GM12878 (cell line): Measurements from ENCODE around the gene DMRT1. TPM values are rescaled to one million over a fixed set of nuclear protein-coding genes. Genes with fewer than 3 reads are reported as not detected.

Experiments
- BCLAF1 ChIP-seq: fragments of 450-650 bp; IDR thresholded peaks from 2 replicates; pipeline ENCODE4 v1.6.1; 2017; ENCODE audit warnings: antibody characterized with exemption, mild to moderate bottlenecking, moderate library complexity
- CEBPB ChIP-seq, 2 experiments: fragments of 150-350 bp in 1 of 2; IDR thresholded peaks; 2 replicates each; pipeline ENCODE4 v1.6.1; 2012 to 2014; ENCODE audit warnings: low read depth in 2 of 2, low read length in 2 of 2, borderline replicate concordance in 1 of 2, inconsistent platforms in 1 of 2
- CHD2 ChIP-seq: IDR thresholded peaks from 2 replicates; pipeline ENCODE4 v1.6.1; 2011; ENCODE audit warnings: low read depth, low read length, improper control_type of control experiment, borderline replicate concordance
- CREB1 ChIP-seq: IDR thresholded peaks from 2 replicates; pipeline ENCODE4 v1.6.1; 2012; ENCODE audit warnings: low read depth, mild to moderate bottlenecking, inconsistent platforms
- CREM ChIP-seq: IDR thresholded peaks from 2 replicates; pipeline ENCODE4 v1.6.1; 2014; ENCODE audit warnings: antibody characterized with exemption, low read depth
- CTCF ChIP-seq, 3 experiments: IDR thresholded peaks in 2 of 3; conservative IDR thresholded peaks in 1 of 3; 2 replicates each; pipeline ENCODE4 v1.5.1; 2011; ENCODE audit warnings: low read depth in 3 of 3, low read length in 3 of 3, mild to moderate bottlenecking in 3 of 3, control low read depth in 2 of 3, moderate library complexity in 2 of 3, inconsistent platforms in 1 of 3, mixed read lengths in 1 of 3; ENCODE audit not compliant: control insufficient read depth in 2 of 3, insufficient read depth in 1 of 3; ENCODE audit errors: extremely low read depth in 1 of 3
- EGR1 ChIP-seq, 2 experiments: IDR thresholded peaks; 1 replicate in 1 of 2; 2 replicates in 1 of 2; pipeline ENCODE4 v1.6.1; 2011 to 2012; ENCODE audit warnings: low read depth in 2 of 2, low read length in 2 of 2, borderline replicate concordance in 1 of 2, mild to moderate bottlenecking in 1 of 2, moderate library complexity in 1 of 2
- EP300 ChIP-seq, 2 experiments: fragments of 150-350 bp in 1 of 2; IDR thresholded peaks; 2 replicates each; pipeline ENCODE4 v1.6.1; 2011 to 2012; ENCODE audit warnings: low read depth in 2 of 2, low read length in 2 of 2, borderline replicate concordance in 1 of 2, improper control_type of control experiment in 1 of 2, inconsistent platforms in 1 of 2; ENCODE audit not compliant: control insufficient read depth in 1 of 2
- GATAD2B ChIP-seq: fragments of 450-650 bp; conservative IDR thresholded peaks from 2 replicates; pipeline ENCODE4 v1.6.1; 2017; ENCODE audit warnings: low read depth, mild to moderate bottlenecking, moderate library complexity
- IRF4 ChIP-seq: IDR thresholded peaks from 2 replicates; pipeline ENCODE4 v1.6.1; 2011; ENCODE audit warnings: low read depth, low read length
- JUNB ChIP-seq: IDR thresholded peaks from 2 replicates; pipeline ENCODE4 v1.6.1; 2016; ENCODE audit warnings: antibody characterized with exemption, mild to moderate bottlenecking
- KAT2A ChIP-seq: conservative IDR thresholded peaks from 2 replicates; pipeline ENCODE4 v1.6.1; 2011; ENCODE audit warnings: low read depth, low read length; ENCODE audit not compliant: control insufficient read depth
- NFXL1 ChIP-seq: fragments of 450-650 bp; IDR thresholded peaks from 2 replicates; pipeline ENCODE4 v1.6.1; 2017; ENCODE audit warnings: antibody characterized with exemption, mild to moderate bottlenecking, borderline replicate concordance
- NRF1 ChIP-seq: conservative IDR thresholded peaks from 2 replicates; pipeline ENCODE4 v1.6.1; 2011; ENCODE audit warnings: mild to moderate bottlenecking, low read depth, low read length, improper control_type of control experiment
- PKNOX1 ChIP-seq: fragments of 450-650 bp; IDR thresholded peaks from 2 replicates; pipeline ENCODE4 v1.6.1; 2016; ENCODE audit warnings: mild to moderate bottlenecking
- RAD21 ChIP-seq: IDR thresholded peaks from 2 replicates; pipeline ENCODE4 v1.6.1; 2011; ENCODE audit warnings: mild to moderate bottlenecking, low read depth, low read length, moderate library complexity; ENCODE audit not compliant: insufficient read depth
- RB1 ChIP-seq: fragments of 450-650 bp; formaldehyde crosslinking; IDR thresholded peaks from 2 replicates; pipeline ENCODE4 v1.6.1; 2017; ENCODE audit warnings: mild to moderate bottlenecking, borderline replicate concordance
- RBBP5 ChIP-seq: fragments of 200-600 bp; sonication (generic); conservative IDR thresholded peaks from 2 replicates; pipeline ENCODE4 v1.6.1; 2016
- RUNX3 ChIP-seq: IDR thresholded peaks from 2 replicates; pipeline ENCODE4 v1.6.1; 2012; ENCODE audit warnings: low read length, inconsistent platforms
- SMARCA5 ChIP-seq: fragments of 450-650 bp; IDR thresholded peaks from 2 replicates; pipeline ENCODE4 v1.6.1; 2017; ENCODE audit warnings: mild to moderate bottlenecking
- SP1 ChIP-seq: IDR thresholded peaks from one replicate; pipeline ENCODE4 v1.6.1; 2011; ENCODE audit warnings: low read depth, low read length
- TCF12 ChIP-seq: IDR thresholded peaks from 2 replicates; pipeline ENCODE4 v1.6.1; 2011; ENCODE audit warnings: low read depth, mild to moderate bottlenecking, low read length
- ZNF207 ChIP-seq: fragments of 450-650 bp; IDR thresholded peaks from 2 replicates; pipeline ENCODE4 v1.6.1; 2014; ENCODE audit warnings: antibody characterized with exemption, mild to moderate bottlenecking, borderline replicate concordance
- ZNF217 ChIP-seq: fragments of 450-650 bp; IDR thresholded peaks from 2 replicates; pipeline ENCODE4 v1.6.1; 2017; ENCODE audit warnings: antibody characterized with exemption, mild to moderate bottlenecking
- ZNF384 ChIP-seq: IDR thresholded peaks from 2 replicates; pipeline ENCODE4 v1.6.1; 2012; ENCODE audit warnings: low read depth, mild to moderate bottlenecking, low read length, improper control_type of control experiment, borderline replicate concordance
- polyA plus RNA-seq, 11 experiments: library from polyadenylated mRNA; depleted of rRNA in 4 of 11; unstranded in 6 of 11; stranded (reverse) in 5 of 11; fragments of >200 nt; fragmentation: Nextera tagmentation in 4 of 11; fragmentation: Illumina TruSeq in 1 of 11; extraction: Ambion mirVana in 4 of 11; extraction: Trizol in 1 of 11; gene quantifications; 1 replicate in 1 of 11; 2 replicates in 10 of 11; pipeline versions ENCODE4 v1.2.1 to v1.2.3, GENCODE V29; 2011 to 2016; ENCODE audit warnings: inconsistent platforms in 2 of 11, missing spikeins in 2 of 11, low read depth in 1 of 11
- total RNA-seq, 4 experiments: library from RNA; depleted of rRNA in 3 of 4; stranded (reverse); fragments of >200 nt in 3 of 4; fragmentation: Illumina TruSeq in 1 of 4; extraction: Trizol in 1 of 4; gene quantifications; 2 replicates each; pipeline versions ENCODE4 v1.2.1 to v1.2.3, GENCODE V29; 2013 to 2021

Gene DMRT1
- total and polyA plus RNA-seq, 10 of the 15 experiments (the other 5 are each of a cell fraction or from before 2014, with no cell fraction given), result 0.06 to 1.9 (median 0.24) TPM

- TF ChIP-seq RUNX3, result peak; percentile 84
- TF ChIP-seq CREM, result 0 out of 2 replicates have a peak, but pooled peaks have one; percentile 39
- peak; percentile 68 for TF ChIP-seq CREB1
- TF ChIP-seq SMARCA5, result peak; percentile 82
- TF ChIP-seq GATAD2B, result peak; percentile 96
- no peak for TF ChIP-seq RB1
- TF ChIP-seq ZNF217, result peak; percentile 62; the same call in 1 of the 2 replicates
- no peak for TF ChIP-seq NFXL1
- peak; percentile 63 for TF ChIP-seq JUNB
- peak; percentile 79; the same call in 1 of the 2 replicates for TF ChIP-seq CHD2
- TF ChIP-seq BCLAF1, result no peak
- peak; percentile 89 for TF ChIP-seq RAD21
- TF ChIP-seq NRF1, result no peak
- no peak for TF ChIP-seq CEBPB (IDR thresholded peaks at IDR 0.05; ENCODE audit: borderline replicate concordance in 1 of 2, low read depth in 2 of 2, low read length in 2 of 2)
- peak; percentile 39; the same call in 1 of the 2 replicates for TF ChIP-seq IRF4
- no peak for TF ChIP-seq KAT2A
- no peak for TF ChIP-seq ZNF384
- peak; percentile 88 for TF ChIP-seq TCF12
- TF ChIP-seq EGR1 (IDR thresholded peaks at IDR 0.05; ENCODE audit: borderline replicate concordance in 1 of 2, low read depth in 2 of 2, low read length in 2 of 2), result 0 out of 3 replicates have a peak, but pooled peaks of 1 of the 2 experiments have one; percentile 28
- peak; percentile 76 to 96 (median 84); a peak in 5 of 6 replicates for TF ChIP-seq CTCF (IDR thresholded peaks at IDR 0.05 in 2 of 3, conservative IDR thresholded peaks at IDR 0.05 in 1 of 3; ENCODE audit: control insufficient read depth in 2 of 3, extremely low read depth in 1 of 3, insufficient read depth in 1 of 3, low read depth in 3 of 3, low read length in 3 of 3)
- TF ChIP-seq SP1, result peak; percentile 37
- peak; percentile 86 to 92; a peak in 3 of 4 replicates for TF ChIP-seq EP300 (IDR thresholded peaks at IDR 0.05; ENCODE audit: borderline replicate concordance in 1 of 2, control insufficient read depth in 1 of 2, low read depth in 2 of 2, low read length in 2 of 2)
- TF ChIP-seq ZNF207, result peak; percentile 79; the same call in 1 of the 2 replicates
- no peak for TF ChIP-seq RBBP5
- peak; percentile 82 for TF ChIP-seq PKNOX1
Measured at GRCh38 chr9:893843-894420, 52.4 kb downstream of the DMRT1 start (continued).
